Peyer's patch (tissue), 4 donors: ENCODE data around the gene MPC1.

Source experiments
- CTCF ChIP-seq, 6 experiments: fragments of 450-650 bp in 4 of 6; fragments of 200-600 bp in 2 of 6; sonication (generic) in 1 of 6; IDR thresholded peaks; one replicate each; pipeline ENCODE4 v1.5.1; 2017 to 2019; ENCODE audit warnings: antibody characterized with exemption in 6 of 6, mild to moderate bottlenecking in 3 of 6, moderate library complexity in 1 of 6
- POLR2A ChIP-seq, 2 donors: fragments of 450-650 bp; IDR thresholded peaks; one replicate each; pipeline ENCODE4 v1.5.1; 2017; ENCODE audit warnings: antibody characterized with exemption in 2 of 2, mild to moderate bottlenecking in 2 of 2, moderate library complexity in 2 of 2

- TF ChIP-seq CTCF (IDR thresholded peaks at IDR 0.05) (no peak), POLR2A (IDR thresholded peaks at IDR 0.05) (no peak)
Measured at GRCh38 chr6:166423051-166423745, 40.5 kb upstream of the MPC1 start.
